Esophagus muscularis mucosa (tissue), 4 donors: ENCODE data around the gene CYP24A1. TPM values are rescaled to one million over a fixed set of nuclear protein-coding genes. Genes with fewer than 3 reads are reported as not detected.

Experiments
- DNase-seq: peaks from one replicate; pipeline ENCODE4 v3.0.0-alpha.2; 2017; ENCODE audit errors: extremely low spot score
- H3K27ac ChIP-seq, 4 donors: fragments of 200-600 bp; sonication (generic); replicated peaks in 1 of 4; 1 replicate in 3 of 4; 2 replicates in 1 of 4; pipeline ENCODE4 v1.5.1; 2016 to 2019; ENCODE audit warnings: mild to moderate bottlenecking in 1 of 4
- H3K27me3 ChIP-seq, 4 donors: fragments of 200-600 bp; sonication (generic); one replicate each; pipeline versions ENCODE4 v1.5.1 to v1.6.0; 2016 to 2019
- H3K36me3 ChIP-seq, 4 donors: fragments of 200-600 bp; sonication (generic); one replicate each; pipeline ENCODE4 v1.5.1; 2016 to 2019
- H3K4me1 ChIP-seq, 4 donors: fragments of 200-600 bp; sonication (generic); one replicate each; pipeline ENCODE4 v1.5.1; 2016 to 2019
- H3K4me3 ChIP-seq, 4 donors: fragments of 200-600 bp; sonication (generic); 1 replicate in 2 of 4; 2 replicates in 2 of 4; pipeline ENCODE4 v1.5.1; 2016 to 2019; ENCODE audit warnings: mild to moderate bottlenecking in 4 of 4, moderate library complexity in 1 of 4
- H3K9me3 ChIP-seq, 4 donors: fragments of 200-600 bp; sonication (generic); 1 replicate in 3 of 4; 2 replicates in 1 of 4; pipeline ENCODE4 v1.5.1; 2016 to 2019
- EP300 ChIP-seq: sonication (generic); formaldehyde crosslinking; IDR thresholded peaks from one replicate; pipeline ENCODE4 v1.6.1; 2017; ENCODE audit warnings: antibody characterized with exemption
- POLR2A ChIP-seq: fragments of 450-650 bp; IDR thresholded peaks from one replicate; pipeline ENCODE4 v1.6.1; 2017; ENCODE audit warnings: antibody characterized with exemption, moderate library complexity, mild to moderate bottlenecking, low read depth
- POLR2AphosphoS5 ChIP-seq, 2 donors: sonication (generic); formaldehyde crosslinking; IDR thresholded peaks; one replicate each; pipeline ENCODE4 v1.6.1; 2017; ENCODE audit warnings: antibody characterized with exemption in 2 of 2
- WGBS: methylation state at CpG from one replicate; pipeline ENCODE4 v1.1.5; 2018; 5-methylcytosine and 5-hydroxymethylcytosine counted together
- intact Hi-C: fragments of 100-400 bp; cut with DNase I; formaldehyde crosslinking; loops from one replicate; pipeline ENCODE4 v1.15.1; 2023
- total RNA-seq, 4 donors: library from RNA; depleted of rRNA; stranded (reverse); fragments of >200 nt; gene quantifications; one replicate each; pipeline versions ENCODE4 v1.1.0 to v1.2.1, GENCODE V29; 2016
- TF ChIP-seq, protein P1 (sequence below), 3 experiments: fragments of 200-600 bp in 2 of 3; fragments of 450-650 bp in 1 of 3; sonication (generic) in 2 of 3; IDR thresholded peaks; one replicate each; pipeline ENCODE4 v1.5.1; 2017 to 2019; ENCODE audit warnings: antibody characterized with exemption in 3 of 3, mild to moderate bottlenecking in 2 of 3, moderate library complexity in 1 of 3

The CYP24A1 gene
- total RNA-seq, 4 donors from 2014 or later, result not detected

DNA sequence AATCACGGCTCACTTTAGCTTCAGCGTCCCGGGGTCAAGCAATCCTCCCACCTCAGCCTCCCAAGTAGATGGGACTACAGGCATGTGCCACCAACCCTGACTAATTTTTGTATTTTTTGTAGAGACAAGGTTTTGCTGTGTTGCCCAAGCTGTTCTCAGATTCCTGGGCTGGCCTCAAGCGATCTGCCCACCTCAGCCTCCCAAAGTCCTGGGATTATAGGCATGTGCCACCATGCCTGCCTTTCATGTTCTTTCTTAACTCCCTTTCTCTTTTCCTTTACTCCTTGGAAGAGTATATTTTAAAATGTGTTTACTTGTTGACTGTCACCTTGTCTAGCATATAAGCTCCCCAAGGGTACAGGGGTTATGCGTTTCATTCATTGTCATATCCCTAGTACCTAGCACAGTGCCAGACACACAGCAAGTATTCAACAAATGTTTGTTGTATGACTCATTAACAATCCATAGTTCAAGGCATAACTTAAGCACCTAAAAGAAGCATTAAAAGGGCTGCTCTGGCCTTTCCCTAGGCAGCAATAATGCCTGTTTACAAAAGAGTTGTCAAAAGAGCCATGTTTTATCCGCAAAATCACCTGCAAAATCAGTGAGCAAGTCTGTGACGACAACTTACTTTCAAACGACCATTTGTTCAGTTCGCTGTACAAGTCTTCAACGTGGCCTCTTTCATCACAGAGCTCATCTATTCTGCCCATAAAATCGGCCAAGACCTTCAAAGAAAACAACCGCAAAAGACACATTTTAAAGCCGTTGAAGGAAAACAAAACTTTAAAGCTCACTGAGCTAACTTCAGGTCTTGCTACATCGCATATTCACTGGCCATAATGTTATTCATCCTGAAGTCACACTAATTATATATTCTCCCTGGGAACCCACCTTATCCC lies 4.6 kb downstream of the CYP24A1 start:
- peaks cover 0 to 80% (median 18%) of the 10 kb centered on the region in 4 donors for H3K27me3 ChIP-seq
- no peak overlapping the region for H3K4me3 ChIP-seq
- H3K9me3 ChIP-seq, result no peaks in the 10 kb centered on the region
- peaks cover 11 to 19% (median 15%) of the 10 kb centered on the region in 4 donors for H3K4me1 ChIP-seq
- WGBS, result 72% methylated on average over 14 of the region's 14 CpGs
- intact Hi-C loops, result no loop called here
- no peak overlapping the region for H3K27ac ChIP-seq
- TF ChIP-seq EP300 (no peak), POLR2AphosphoS5 (IDR thresholded peaks at IDR 0.05) (no peak), POLR2A (no peak)
- TF ChIP-seq, protein P1, sequence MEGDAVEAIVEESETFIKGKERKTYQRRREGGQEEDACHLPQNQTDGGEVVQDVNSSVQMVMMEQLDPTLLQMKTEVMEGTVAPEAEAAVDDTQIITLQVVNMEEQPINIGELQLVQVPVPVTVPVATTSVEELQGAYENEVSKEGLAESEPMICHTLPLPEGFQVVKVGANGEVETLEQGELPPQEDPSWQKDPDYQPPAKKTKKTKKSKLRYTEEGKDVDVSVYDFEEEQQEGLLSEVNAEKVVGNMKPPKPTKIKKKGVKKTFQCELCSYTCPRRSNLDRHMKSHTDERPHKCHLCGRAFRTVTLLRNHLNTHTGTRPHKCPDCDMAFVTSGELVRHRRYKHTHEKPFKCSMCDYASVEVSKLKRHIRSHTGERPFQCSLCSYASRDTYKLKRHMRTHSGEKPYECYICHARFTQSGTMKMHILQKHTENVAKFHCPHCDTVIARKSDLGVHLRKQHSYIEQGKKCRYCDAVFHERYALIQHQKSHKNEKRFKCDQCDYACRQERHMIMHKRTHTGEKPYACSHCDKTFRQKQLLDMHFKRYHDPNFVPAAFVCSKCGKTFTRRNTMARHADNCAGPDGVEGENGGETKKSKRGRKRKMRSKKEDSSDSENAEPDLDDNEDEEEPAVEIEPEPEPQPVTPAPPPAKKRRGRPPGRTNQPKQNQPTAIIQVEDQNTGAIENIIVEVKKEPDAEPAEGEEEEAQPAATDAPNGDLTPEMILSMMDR (IDR thresholded peaks at IDR 0.05), result no peak
- no peak for DNase-seq
- H3K36me3 ChIP-seq, result no peaks in the 10 kb centered on the region

DNA sequence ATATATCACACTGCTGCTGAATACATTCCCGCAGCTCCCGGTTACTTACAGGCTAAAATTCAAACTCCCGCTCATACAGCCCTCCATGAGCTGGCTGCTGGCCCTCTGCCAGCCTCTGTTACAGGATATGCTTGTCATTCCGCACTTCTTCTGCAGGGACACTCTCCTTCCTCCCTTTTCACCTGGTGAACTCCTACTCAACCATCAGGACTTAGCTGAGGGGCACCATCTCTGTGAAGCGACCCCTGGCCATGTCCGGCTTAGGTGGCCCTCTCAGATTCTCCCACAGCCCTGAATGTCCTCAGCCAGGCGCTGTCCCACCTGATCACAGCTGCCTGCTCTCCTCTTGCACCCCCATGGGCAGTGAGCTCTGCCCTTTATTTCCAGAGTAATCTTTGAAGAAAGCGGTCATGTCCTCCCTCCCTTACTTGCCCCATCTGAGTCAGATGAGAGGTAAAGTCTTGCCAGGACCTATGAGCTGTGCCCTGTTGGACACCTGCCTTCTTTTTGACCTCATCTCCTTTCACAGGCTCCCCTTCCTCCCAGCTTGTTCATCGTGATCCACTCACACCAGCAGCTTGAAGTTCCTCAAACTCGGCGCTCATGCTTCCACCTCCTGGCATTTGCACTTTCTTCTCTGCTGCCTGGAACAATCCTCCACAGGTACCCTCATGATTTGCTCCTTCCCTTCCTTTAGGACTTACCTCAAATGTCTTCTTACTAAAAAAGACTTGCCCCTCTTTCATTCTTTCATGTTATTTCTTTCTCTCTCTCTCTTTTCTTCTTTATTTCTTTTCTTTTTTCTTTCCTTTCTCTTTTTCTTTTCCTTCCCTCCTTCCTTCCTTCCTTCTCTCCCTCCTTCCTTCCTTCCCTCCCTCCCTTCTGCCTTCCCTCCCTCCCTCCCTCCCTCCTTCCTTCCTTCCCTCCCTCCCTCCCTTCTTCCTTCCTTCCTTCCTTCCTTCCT lies 5.6 kb downstream of the CYP24A1 start:
- no peaks in the 10 kb centered on the region for H3K9me3 ChIP-seq
- peaks cover 0 to 75% (median 10%) of the 10 kb centered on the region in 4 donors for H3K27me3 ChIP-seq
- TF ChIP-seq POLR2A (no peak), EP300 (no peak), POLR2AphosphoS5 (IDR thresholded peaks at IDR 0.05) (no peak)
- TF ChIP-seq, protein P1 (IDR thresholded peaks at IDR 0.05), result no peak
- H3K4me1 ChIP-seq, result peaks cover 2 to 9% (median 5%) of the 10 kb centered on the region in 4 donors
- H3K36me3 ChIP-seq, result no peaks in the 10 kb centered on the region
- intact Hi-C loops, result no loop called here
- no peak overlapping the region for H3K4me3 ChIP-seq
- WGBS, result 62% methylated on average over 11 of the region's 11 CpGs
- H3K27ac ChIP-seq, result no peak overlapping the region
- no peak for DNase-seq

DNA sequence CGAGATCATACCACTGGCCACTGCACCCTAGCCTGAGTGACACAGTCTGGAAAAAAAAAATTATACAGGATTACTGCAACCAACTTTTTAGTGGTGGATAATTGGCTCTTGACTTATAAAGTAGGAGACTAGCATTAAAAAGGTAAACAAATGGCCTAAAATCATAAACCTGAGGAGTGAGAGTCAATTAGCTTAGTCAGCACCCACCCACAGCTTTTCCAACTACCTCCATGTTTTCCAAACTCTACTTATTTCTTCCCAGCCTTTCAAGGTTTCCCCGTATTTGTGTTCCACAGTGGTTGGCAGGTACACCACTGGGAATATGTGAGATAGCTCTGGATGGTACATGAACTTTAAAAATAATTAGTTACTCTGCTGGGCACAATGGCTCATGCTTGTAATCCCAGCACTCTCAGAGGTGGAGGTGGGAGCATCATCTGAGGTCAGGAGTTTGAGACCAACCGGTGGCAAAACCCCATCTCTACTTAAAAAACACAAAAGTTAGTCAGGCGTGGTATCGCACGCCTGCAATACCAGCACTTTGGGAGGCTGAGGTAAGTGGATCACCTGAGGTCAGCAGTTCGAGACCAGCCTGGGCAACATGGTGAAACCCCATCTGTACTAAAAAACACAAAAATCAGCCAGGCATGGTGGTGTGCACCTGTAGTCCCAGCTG lies 6.7 kb downstream of the CYP24A1 start:
- no peaks in the 10 kb centered on the region for H3K36me3 ChIP-seq
- DNase-seq, result no peak
- no peak overlapping the region for H3K27ac ChIP-seq
- H3K27me3 ChIP-seq, result peaks cover 0 to 65% (median 4%) of the 10 kb centered on the region in 4 donors
- intact Hi-C loops, result no loop called here
- H3K4me3 ChIP-seq, result no peak overlapping the region
- H3K4me1 ChIP-seq, result no peaks in the 10 kb centered on the region
- 89% methylated on average over 7 of the region's 7 CpGs for WGBS
- H3K9me3 ChIP-seq, result no peaks in the 10 kb centered on the region
- TF ChIP-seq POLR2AphosphoS5 (IDR thresholded peaks at IDR 0.05) (no peak), EP300 (no peak), POLR2A (no peak)
- TF ChIP-seq, protein P1 (IDR thresholded peaks at IDR 0.05), result no peak

DNA sequence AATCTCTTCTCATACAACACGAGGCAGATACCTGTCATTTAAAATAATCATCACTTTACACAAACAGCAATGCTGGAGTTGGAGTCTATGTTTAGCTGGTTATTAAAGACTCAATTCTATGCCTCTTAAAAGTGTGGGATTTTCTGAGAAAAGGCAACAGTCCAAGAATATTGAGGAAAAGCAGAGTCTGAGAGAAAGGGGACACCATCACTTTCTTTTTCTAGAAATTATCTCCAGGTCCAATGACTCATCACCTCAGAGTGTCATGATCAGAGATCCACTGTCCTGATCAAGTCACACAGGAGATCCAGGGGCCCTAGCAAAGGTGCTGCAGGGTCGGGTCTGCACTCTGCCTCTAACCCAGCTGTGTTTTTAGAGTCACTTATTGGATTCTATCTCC lies 8.0 kb downstream of the CYP24A1 start:
- H3K4me1 ChIP-seq, result no peaks in the 10 kb centered on the region
- H3K27ac ChIP-seq, result no peak overlapping the region
- H3K4me3 ChIP-seq, result no peak overlapping the region
- no peaks in the 10 kb centered on the region for H3K9me3 ChIP-seq
- no peaks in the 10 kb centered on the region for H3K36me3 ChIP-seq
- WGBS, result 30% methylated on average over 2 of the region's 2 CpGs
- no peak for DNase-seq
- TF ChIP-seq POLR2A, result no peak
- TF ChIP-seq, protein P1 (IDR thresholded peaks at IDR 0.05), result no peak
- peaks cover 0 to 59% (median 4%) of the 10 kb centered on the region in 4 donors for H3K27me3 ChIP-seq
- intact Hi-C loops, result no loop called here
